Fibroblast of skin of right biceps (primary cell): Measurements from ENCODE around the gene SLC44A4.
"Not testable (repeated sequence)": the region's sequence is repeated elsewhere in the genome, so short reads cannot be mapped to it uniquely, and the experiment has no call there.

Experiments used
- DNase-seq: peaks from one replicate; pipeline ENCODE4 v3.0.0-alpha.2; 2013

The SLC44A4 gene

DNA sequence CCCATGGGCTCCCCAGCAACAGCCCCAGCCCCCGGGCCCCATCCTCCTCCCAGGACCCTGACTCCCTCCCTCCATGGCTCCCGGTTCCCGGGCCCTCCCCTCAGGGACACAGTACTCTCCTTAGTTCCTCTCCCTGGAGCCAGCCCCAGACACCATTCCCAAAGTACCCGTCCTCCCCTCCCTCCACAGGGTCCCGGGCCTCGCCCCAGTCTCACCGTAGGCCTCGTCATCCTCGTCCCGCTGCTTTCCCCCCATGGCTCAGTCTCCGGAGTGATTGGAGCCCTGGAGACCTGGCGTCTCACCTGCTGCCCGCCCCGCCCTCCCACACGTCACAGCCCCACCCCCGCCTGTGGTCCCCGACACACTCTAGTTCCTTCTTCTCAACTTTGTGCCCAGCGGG is at the start of gene SLC44A4:
TSS of gene SLC44A4 (minus strand) at position 272 of the 400 bp plus-strand sequence. CDS start at position 255, 17 bp downstream.
- DNase-seq, result no peak

DNA sequence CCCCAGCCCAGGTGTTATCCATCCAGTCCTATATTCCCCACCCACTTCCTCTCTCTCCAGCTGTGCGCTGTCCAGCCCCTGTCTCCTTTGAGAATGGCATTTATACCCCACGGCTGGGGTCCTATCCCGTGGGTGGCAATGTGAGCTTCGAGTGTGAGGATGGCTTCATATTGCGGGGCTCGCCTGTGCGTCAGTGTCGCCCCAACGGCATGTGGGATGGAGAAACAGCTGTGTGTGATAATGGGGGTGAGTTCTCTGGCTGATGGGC is 49.8 kb upstream of the SLC44A4 start:
- DNase-seq, result no peak

DNA sequence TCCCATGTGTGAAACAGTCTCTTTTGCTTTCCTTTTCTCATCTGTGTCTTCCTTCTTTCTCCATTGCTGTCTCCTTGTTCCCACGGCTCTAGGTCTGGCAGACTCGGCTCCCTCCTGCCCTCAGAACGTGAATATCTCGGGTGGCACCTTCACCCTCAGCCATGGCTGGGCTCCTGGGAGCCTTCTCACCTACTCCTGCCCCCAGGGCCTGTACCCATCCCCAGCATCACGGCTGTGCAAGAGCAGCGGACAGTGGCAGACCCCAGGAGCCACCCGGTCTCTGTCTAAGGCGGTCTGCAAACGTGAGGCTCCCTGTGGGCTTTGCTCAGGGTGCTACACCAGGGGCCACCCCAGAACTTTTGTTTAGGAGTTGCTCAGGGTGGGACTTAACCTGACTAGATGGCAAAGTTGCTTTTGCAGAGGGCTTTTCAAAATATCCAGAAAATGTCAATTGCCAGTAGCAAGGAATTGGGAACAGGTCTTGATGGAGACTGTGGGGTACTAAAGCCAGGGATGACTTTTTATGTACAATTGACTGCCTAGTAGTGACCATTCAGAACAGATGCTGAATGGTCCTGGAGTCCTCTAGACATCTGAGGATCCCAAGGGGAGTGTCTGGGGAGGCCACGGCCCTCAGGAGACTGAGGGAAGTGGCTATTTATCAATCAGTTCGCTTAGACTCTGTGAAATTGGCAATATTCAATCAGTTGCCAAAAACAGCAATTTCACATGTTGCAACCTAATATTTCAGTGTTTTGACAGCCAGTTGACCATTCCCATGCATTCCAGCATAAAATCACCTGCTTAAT is 49.3 kb upstream of the SLC44A4 start:
- DNase-seq, result no peak

DNA sequence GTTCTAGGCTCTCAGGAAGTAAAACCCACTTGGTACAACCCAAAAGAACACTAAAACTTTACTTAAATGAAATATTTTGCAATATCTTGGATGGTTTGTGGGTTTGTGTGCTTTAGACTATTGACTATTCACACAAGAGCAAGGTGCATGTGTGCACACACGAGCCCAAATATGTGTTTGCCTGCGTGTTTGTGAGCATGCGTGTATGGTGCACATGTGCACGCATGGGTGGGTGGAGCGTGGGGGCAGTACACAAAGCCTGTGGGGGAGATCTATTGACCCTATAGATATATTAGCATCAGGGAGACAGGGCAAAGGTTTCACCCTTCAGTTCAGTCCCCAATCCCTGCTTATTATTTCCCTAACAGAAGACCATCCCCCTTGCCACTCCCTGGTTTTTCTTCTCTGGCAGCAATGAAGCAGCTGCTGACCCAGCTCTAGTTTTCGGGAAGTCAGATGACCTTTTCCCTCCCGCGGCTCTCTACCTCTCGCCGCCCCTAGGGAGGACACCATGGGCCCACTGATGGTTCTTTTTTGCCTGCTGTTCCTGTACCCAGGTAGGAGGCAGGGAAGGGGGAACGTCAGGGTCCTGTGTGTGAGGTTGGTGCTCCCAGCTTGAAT is 48.6 kb upstream of the SLC44A4 start, which contains the start of gene C2:
TSS of gene C2 (plus strand) at position 476 of the 621 bp plus-strand sequence. CDS start at position 512, 36 bp downstream.
- DNase-seq, result no peak

DNA sequence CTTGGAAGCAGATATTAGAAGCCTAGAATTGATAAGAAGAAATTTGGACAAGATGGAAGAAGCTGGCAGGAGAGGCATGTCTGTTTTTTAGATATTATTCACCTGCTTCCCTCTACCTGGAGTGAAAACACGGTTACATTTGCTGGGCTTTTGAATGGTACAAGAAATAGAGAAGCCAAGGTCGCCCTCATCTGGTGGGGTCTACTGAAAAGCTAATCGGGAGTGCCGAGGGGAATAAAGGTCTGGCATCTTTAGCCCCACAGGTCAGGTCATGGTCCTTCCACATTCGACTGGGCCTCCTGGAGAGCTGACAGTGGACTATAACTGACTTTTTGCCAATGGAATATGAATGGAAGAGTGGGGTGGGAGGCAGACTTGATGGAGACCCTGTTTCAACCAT is 44.1 kb upstream of the SLC44A4 start:
- DNase-seq, result no peak

DNA sequence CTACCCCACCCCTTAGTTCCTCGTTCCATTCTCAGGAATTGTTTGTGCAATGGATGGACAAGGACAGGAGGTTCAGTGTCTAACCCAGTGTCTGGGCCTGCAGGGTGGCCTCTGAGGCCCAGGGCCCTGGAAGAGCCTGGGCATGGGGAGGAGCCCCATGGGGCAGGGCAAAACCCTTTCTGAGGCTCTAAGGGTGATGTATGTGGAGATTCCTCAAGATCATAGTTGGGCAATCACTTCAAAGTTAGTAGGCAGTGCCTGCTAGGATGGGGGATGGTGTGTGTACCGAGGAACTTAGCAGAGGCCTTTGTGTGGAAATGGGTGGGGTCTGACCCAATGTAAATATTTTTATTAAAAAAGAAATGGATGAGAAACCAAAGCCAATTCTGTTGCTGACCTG is 42.0 kb upstream of the SLC44A4 start:
- no peak for DNase-seq

DNA sequence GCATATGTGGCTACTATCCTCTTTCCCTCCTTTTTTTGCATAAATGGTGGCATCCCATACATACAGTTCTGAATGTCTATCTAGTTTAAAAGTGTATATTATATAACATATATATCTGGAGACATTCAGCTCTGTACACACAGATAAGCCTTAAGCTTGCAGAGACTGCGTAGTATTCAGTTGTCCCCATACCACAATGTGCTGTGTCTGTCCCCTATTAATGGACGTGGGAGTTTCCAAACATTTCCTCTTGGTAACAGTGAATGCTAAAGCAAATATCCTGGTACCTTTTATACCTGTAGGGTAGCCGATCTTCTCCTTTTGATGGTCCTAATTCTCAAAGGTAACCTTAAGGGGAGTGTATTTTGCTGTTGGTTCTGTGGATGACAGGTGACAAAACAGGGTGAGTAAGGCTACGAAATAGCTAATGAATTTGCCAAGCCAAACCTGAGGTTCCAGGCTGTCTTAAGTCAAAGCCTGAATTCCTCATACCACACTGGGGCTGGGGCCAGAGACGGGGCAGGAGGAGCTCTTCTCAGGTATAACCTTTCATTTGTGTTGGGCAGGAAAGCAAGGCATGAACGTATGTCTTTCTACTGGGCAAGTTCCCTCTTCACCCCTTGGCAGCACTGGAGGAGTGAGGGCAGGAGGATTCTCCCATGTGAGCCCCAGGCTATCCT is 41.0 kb upstream of the SLC44A4 start:
- no peak for DNase-seq

DNA sequence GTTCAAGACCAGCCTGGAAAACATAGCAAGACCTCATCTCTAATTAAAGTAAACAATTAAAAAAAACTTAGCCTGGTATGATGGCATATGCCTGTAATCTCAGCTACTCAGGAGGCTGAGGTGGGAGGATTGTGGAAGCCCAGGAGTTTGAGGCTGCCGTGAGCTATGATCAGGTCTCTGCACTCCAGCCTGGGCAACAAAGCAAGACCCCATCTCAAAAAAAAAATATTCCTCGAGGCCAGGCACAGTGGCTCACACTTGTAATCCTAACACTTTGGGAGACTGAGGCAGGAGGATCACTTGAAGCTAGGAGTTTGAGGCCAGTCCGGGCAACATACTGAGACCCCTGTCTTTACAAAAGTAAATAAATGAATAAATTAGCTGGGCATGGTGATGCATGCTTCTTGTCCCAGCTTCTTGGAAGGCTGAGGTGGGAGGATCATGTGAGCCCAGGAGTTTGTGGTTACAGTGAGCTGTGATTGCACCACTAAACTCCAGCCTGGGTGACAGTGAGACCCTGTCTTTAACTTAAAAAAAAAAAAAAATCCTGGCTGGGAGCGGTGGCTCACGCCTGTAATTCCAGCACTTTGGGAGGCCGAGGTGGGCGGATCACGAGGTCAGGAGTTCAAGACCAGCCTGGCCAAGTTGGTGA is 39.4 kb upstream of the SLC44A4 start:
- DNase-seq, result no peak

DNA sequence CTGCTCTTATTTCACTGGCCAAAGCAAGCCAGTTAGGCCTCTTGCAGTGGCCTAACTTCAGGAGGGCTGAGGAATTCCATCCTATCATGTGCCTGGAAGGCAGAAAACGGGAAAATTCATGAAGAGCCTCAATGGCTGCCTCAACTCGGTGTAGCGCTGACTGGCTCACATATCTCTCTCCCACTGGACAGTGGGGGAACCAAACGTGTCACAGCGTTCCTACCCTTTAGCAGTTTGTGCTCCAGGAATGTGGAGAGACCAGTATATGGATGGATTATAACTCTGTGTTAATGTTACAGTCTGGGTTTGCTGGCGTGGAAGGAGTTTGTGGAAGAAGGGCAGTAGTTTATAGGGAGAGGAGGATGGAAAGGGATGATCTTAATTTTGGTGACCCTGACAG is 37.0 kb upstream of the SLC44A4 start:
- DNase-seq, result no peak

DNA sequence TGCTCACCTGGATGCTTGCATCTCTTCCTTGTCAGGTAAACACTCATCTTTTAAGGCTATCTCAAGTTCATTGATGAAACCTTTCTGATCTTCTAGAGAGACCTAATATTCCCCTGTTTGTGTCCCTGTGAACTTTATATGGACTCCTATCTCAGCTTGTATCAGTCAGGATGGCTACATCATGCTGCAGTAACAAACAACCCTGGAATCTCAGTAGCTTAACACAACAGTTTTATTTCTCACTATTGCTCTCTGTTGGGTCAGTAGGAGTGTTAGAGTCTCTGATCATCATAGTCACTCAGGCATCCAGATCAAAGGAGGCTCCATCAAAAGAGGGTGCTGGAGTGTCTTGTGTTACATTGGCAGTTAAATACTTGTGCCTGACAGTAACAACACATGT is 36.6 kb upstream of the SLC44A4 start:
- DNase-seq, result no peak

DNA sequence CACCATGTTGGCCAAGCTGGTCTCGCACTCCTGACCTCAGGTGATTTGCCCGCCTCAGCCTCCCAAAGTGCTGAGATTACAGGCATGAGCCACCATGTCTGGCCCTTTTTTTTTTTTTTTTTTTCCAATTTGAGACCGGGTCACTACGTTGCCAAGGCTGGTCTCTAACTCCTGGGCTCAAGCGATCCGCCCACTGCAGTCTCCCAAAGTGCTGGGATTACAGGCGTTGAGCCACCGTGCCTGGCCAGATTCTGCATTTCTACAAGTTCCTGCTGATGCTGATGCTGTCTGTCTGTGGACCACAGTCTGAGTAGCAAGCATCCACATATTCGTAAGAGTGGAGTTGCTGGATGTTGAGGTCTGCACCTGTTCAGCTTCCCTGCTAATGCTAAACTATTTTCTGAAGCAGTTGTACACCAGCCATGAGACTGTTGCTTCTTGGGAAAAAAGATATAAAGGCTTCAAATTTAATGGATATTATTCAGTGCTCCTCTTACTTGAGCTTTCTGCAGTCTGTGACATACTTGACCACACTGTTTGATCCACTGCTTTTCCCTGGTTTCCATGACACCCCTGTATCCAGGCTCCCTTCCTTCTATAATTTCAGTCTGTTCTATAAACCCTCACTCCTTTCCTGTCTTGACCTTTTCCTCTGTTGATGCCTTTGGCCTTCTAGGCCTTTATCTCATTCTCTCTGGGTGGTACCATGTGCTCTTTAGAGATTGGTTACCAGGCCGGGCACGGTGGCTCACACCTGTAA is 33.2 kb upstream of the SLC44A4 start:
- no peak for DNase-seq

DNA sequence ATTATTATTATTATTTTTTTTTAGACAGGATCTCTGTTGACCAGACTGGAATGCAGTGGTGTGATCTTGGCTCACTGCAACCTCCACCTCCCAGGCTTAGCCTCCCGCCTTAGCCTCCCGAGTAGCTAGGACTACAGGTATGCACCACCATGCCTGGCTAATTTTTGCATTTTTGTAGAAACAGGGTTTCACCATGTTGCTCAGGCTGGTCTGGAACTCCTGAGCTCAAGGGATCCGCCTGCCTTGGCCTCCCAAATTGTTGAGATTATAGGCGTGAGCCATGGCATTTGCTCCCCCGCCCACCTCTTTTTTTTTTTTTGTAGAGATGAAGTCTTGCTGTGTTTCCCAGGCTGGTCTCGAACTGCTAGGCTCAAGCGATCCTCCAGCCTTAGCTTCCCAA is 30.5 kb upstream of the SLC44A4 start:
- DNase-seq, result not testable (repeated sequence)

DNA sequence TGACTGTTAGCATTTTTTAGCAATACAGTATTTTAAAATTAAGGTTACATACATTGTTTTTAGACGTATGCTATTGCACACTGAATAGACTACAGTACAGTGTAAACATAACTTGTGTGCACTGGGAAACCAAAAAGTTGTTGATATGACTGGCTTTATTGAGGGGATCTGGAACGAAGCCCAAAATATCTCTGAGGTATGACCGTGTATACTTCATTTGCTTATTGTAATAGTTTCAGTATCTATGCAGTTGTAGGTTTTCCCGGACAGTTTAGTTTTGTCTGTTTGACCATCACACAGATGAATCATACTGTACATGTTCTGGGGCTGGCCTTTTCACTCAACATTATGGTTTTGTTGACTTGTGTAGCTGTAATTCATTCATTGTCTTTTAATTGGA is 30.0 kb upstream of the SLC44A4 start:
- peak; percentile 59 for DNase-seq

DNA sequence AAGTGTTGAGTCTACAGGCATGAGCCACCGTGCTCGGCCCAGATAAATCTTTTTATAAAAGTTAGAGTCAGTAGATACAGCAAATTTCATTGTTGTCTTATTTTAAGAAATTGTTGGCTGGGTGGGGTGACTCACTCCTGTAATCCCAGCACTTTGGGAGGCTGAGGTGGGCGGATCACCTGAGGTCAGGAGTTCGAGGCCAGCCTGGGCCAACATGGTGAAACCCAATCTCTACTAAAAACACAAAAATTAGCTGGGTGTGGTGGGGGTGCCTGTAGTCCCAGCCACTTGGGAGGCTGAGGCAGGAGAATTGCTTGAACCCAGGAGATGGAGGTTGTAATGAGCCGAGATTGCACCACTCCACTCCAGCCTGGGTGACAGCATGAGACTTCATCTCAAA is 29.5 kb upstream of the SLC44A4 start:
- DNase-seq, result not testable (repeated sequence)

DNA sequence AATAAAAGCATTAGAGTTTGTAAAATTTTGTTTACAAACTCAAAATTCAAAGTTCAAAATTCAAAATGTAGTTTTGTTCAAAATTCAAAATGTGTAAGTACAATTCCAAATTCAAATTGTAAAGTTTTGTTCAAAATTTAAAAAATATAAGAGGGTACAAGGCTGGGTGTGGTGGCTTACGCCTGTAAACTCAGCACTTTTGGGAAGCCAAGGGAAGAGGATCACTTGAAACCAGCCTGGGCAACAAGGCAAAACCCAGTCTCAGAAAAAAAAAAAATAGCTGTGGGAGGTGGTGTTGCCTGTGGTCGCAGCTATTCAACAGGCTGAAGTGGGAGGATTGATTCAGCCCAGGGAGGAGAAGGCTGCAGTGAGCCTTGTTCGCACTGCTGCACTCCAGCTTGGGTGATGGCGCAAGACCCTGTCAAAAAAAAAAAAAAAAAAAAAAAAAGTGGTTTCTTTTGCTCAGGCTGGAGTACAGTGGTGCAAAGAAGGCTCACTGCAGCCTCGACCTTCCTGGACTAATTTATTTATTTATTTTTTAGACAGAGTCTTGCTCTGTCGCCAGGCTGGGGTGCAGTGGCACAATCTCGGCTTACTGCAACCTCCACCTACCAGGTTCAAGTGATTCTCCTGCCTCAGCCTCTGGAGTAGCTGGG is 28.5 kb upstream of the SLC44A4 start:
- peak; percentile 76 for DNase-seq

DNA sequence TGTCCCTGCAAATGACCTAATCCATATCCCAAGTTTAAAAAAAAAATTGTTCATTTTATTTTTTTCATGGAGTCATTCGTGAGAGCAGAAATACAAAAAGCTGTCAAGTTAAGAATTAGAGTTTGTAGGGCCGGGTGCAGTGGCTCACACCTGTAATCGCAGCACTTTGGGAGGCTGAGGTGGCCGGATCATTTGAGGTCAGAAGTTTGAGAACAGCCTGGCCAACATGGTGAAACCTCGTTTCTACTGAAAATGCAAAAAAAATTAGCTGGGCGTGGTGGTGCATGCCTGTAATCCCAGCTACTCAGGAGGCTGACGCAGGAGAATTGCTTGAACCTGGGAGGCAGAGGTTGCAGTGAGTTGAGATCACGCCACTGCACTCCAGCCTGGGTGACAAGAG is 27.9 kb upstream of the SLC44A4 start:
- not testable (repeated sequence) for DNase-seq

DNA sequence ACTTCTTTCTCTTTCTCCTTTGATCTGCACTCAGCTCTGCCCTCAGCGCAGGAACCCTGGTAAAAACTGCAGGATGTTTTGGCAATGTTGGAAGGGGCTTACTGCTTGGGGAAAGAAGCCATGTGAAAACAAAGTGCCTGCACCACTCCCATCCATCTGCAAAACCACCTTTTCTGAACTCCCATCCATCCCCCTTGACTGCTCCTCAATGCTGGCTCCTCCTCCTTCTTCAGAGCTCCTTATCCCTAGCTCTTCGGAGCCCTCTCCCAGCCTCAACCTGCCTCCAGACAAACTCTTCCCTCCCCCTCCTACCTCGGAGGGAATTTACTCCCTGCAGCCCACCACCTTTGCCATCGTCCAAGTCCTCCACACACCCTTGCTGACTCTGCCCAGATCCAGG is 27.3 kb upstream of the SLC44A4 start:
- DNase-seq, result no peak

DNA sequence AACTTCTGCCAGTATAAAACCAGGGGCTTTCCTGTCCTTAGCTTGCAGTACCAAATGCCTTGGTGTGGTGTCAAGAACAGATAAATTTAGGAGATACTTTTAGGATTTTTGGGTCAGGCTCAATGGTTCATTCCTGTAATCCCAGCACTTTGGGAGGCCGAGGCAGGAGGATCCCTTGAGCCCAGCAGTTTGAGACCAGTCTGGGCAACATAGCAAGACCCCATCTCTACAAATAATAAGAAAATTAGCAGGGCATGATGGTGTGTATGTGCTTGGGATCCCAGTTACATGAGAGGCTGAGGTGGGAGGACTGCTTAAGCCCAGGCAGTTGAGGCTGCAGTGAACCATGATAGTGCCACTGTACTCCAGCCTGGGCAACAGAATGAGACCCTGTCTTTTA is 26.2 kb upstream of the SLC44A4 start:
- DNase-seq, result no peak

DNA sequence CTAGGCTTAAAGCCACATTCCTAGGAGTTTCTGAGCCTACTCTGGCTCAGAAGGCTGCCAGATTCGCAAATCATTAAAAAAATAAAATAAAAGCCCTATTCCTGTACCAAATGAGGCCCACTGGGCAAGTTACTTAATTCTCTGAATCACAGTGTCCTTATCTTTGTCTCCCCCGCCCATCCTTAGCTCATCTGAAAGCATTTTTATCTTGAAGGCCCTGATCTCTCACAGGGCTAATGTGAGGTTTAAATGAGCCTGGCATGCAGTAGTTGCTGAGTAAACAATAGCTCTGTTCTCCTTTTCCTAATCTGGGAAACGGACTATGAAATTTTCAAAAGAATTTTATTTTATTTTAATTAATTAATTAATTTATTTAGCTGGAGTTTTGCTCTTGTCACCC is 25.2 kb upstream of the SLC44A4 start:
- DNase-seq, result no peak

DNA sequence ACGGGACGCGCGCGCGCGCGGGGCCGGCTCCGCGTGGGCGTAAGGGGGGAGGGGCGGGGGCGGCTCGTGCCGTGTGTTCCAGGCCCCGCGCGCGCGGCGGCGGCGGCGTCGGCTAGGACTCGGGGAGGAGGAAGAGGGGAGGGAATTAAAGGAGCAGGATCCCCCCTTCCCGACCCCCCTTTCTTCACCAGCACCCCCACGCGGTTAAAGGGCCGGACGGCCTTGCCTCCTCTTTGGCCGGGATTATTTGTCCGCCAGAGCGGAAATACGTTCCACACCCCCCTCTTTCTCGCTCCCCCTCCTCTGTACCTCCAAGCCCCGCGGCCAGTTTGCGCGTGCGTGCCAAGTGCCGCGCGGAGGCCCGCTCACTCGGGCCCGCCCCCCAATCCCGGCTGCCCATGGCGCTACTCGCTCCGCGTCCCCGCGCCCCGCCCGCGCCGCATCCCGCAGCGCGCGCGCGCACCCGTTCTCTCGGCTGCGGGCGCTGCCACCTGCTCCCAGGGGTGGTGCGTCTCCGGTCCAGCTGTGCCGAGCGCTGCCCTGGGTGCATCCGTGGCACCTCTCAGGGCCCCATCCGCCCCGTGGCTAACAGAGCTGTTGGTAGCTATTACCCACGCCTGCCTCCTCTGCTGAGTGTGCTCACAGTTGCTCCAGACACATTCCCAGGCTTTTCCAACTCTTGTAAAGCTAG is 23.3 kb upstream of the SLC44A4 start, which contains the start of gene ZBTB12:
TSS of gene ZBTB12 (minus strand) at position 134 of the 691 bp plus-strand sequence. CDS start 781 bp downstream, outside the sequence.
- DNase-seq, result peak; percentile 96

DNA sequence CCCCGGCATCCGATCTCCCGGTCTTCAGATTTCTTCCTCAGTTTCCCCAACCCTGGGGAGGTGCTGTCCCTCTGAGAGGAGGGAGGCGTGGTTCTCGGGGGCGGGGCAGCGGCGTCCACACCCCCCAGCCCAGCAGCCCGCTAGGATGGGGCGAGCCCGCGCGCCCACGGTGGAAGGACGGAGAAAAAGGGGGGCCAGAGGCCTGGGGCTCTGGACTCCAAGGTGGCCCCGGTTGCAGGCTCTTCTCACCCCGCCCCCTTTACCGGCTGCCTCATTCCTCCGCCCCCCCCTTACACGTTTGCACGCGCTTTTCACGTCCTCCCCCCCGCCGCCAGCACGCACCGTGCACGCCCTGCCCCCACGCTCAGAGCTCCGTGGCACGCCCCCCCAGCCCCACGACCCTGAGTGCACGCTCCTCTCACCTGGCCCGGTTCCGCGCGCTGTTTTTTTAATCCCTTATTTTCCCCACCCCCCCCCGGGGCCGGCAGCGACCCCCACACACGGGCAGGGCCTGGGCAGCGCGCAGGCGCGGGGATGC is 22.7 kb upstream of the SLC44A4 start:
- peak; percentile 60 for DNase-seq
